ENCODE results near the gene TRAPPC5.

TRAPPC5 gene

GRCh38 chr19:7677669-7678311, 2.8 kb upstream of the TRAPPC5 start:
- DNase-seq = peak; percentile 45

DNA sequence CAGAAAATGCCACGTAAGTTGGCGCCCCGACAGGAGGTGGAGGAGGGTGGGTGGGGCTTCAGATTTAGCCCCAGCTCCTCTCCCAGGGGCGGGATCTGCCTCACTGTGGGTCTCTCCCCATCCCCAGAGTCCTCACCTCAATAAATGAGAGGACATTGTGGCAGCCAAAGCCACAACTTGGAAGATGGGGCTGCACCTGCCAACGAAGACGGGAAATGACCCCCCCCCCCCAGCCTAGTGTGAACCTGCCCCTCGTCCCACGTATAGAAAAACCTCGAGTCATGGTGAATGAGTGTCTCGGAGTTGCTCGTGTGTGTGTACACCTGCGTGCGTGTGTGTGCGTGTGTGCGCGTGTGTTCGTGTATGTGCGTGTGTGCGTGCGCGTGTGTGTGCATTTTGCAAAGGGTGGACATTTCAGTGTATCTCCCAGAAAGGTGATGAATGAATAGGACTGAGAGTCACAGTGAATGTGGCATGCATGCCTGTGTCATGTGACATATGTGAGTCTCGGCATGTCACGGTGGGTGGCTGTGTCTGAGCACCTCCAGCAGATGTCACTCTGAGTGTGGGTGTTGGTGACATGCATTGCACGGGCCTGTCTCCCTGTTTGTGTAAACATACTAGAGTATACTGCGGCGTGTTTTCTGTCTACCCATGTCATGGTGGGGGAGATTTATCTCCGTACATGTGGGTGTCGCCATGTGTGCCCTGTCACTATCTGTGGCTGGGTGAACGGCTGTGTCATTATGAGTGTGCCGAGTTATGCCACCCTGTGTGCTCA, 1.5 kb upstream of the TRAPPC5 start:
- DNase-seq = peak; percentile 67

DNA sequence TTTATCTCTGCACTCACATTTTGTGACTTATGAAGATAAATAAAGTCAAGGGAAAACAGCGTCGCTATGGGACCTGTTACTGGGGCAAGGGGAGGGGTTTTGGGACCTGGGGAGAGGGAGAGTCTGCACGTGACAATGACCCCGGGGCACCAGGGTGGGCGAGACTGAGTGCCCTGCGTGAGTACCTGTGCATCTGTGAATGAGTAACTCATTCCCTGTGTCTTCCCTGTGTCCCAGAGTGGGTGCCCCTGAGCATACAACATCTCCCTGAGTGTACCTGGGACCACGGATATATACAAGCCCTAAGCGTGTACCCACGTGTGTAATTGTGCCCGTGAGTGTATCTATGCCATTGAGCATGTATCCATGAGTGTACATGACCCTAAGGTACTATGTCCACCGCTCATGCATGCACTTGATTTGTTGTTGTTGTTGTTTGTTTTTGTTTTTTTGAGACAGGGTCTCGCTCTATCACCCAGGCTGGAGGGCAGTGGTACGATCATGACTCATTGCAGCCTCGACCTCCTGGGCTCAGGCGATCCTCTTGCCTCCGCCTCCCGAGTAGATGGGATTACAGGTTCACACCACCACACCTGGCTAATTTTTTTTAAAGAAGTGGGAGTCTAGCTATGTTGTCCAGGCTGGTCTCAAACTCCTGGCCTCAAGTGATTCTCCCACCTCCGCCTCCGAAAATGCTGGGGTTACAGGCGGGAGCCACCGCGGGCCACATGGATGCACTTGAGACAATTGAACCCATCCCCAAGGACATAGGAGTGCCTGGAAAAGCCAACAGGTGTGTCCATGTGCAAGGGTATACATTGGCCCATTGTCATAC, 645 bp upstream of the TRAPPC5 start:
- no peak for DNase-seq

DNA sequence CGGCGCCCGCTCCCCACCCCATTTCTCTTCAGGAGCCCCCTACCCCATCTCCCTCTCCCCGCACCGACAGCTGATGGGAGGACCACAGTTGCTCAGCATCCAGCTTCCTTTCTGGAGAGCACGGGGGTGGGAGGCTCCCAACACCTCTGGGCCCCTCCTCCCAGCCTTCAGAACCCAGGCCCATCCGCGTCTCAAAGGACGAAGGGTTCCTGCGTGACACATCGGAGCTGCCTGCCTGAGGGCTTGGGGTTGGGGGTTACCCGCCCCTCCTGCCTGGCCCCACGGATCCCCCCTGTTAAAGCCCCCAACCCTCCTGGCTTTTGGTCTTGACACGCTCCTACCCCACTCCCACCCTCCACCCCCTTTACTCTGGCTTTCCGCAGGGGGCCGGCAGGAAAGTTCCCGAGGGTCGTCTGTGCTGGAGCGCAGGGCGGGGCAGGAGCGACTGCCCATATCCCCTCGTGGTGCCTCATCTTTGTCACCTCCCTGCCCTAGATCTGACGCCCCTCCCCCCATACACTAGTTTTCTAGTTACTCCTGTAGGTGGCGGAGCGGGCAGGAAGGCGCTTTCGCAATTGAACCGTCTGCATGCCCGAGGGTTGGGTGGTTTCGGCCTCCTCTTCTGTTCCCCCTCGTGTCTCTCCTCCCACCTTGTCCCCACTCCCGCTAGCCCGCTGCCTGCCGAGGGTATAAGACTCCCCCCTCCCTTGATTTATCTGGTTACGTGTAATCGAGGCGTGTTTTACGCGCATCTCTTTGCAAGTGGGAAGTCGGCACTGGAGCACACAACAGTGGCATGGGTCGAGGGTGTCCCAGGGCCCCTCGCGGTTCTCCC, 924 bp downstream of the TRAPPC5 start:
- peak; percentile 95 for DNase-seq

GRCh38 chr19:7682175-7682855, 1.7 kb downstream of the TRAPPC5 start:
- DNase-seq = no peak

DNA sequence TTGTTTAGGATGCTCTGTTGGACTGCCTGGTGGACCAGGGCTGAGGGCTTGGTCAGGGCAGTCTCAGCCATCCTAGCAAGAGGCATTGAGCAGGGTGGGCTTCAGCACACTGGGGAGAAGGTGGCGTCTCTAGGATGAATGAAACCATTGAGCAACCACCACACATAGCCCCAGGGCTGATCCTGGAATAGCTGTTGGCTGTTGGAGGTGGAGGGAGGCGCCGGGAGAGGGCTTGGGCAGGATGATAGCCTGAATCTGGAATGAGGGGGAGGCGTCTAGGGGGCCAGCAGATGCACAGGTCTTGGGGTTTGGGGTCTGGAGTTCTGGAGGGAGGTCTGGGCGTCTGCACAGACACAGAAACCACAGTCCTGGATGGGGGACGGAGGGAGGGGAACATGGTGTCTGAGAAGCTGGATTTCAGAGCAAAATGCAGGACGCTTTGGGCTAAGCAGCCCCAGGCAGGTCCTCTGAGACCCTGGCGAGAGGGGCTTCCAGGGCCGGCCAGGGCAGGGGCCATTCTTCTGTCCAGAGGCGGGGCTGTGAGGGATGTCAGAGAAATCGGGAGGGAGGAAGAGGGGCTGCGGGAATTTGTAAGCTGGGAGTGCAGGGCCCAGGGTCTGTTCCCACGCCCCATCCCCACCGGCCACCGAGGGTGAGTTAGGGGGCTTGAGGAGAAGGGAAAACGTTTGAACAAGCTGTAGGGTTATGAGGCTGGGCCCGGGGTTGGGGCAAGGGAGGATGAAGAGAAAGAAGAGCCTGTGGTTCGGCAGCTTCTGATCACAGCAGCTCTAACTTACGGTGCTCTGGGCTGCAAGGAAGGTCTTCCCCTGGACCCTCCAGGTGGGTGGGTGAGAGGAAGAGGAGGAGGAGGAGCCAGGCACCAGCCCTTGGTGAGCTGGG, 5.2 kb downstream of the TRAPPC5 start:
- no peak for DNase-seq

GRCh38 chr19:7687177-7687576, 6.5 kb downstream of the TRAPPC5 start:
- no peak for DNase-seq

DNA sequence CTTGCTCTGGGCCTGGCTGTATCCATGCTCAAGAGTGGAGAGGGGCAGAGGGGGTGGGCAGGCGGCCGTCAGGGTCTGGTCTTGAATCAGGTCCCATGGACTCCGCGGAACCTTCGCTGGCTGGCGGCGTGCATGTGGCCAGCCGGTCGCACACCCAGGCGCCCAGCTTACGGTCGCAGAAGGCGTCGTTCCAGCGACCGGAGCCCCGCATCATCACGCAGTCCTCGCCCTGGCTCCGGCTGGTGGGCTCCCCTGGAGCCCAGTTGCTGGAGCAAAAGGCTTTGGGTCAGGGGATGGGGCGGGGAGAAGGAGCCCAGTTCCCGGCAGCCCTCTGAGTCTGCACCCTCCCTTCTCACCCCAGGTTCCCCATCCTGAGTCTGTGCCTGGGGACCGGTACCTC, 8.5 kb downstream of the TRAPPC5 start:
- no peak for DNase-seq

- no peak for DNase-seq
These were observed 10.2 kb downstream of the TRAPPC5 start for GRCh38 chr19:7690779-7691258.

DNA sequence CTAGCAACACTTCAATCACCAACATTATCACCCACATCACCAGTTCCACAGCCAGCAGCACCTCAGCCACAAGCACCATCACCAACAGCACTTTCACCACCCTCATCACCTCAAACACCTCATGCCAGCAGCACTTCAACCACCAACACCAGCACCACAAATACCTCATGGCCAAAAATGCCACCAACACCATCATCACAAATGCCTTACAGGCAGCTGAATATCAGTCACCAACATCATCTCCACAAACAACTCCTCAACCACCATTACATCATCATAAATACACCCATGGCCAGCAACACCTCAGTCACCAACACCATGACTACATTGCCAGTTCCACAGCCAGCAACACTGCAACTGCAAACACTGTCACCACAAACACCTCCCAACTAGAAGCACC, 10.9 kb downstream of the TRAPPC5 start:
- DNase-seq = no peak

DNA sequence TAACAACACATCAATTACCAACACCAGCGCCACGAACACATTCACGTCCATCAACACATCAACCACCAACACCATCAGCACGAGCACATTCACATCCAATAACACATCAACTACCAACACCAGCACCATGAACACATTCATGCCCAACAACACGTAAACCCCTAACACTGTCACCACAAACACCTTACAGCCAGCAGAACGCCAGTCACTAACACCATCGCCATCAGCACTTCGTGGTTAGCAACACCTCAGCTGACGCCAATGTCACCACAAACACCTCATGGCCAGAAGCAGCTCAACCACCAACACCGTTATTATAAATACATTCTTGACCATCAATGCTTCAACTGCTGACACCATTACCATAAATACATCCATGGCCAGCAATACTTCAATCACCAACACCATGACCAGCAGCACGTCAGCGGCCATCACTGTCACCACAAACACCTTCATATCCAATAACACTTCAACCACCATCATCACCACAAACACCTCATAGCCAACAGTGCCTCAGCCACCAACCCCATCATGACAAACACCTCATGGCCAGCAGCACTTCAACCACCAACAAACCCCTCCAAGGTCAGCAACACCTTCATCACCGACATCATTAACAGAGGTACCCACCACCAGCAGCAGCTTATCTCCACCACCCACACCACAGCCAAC, 11.9 kb downstream of the TRAPPC5 start:
- DNase-seq = no peak

GRCh38 chr19:7694499-7694898, 13.9 kb downstream of the TRAPPC5 start:
- DNase-seq = no peak

DNA sequence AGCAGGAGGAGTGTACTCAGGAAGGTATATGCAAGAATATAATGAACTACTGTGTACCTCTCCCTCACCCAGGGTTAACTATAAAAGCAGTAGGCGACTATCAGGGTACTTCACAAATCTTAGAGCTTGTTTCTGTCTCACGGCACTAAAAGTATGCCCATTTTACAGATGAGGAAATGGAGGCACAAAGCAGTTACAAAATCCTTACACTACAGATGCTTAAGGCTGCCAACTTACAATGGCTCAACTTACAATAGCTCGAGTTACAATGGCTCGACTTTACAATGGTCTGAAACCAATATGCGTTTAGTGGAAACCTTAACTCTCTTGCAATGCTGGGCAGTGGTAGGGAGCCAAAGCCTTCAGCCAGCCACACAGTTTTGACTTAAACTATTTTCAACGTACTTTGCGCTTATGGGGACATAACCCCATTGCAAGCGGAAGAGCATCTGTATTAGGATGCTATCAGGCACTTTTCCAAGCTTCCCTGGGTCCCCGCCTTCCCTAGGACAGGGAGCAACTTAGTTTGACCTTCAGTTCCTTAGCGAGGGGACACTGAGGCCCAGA, 17.2 kb downstream of the TRAPPC5 start:
- DNase-seq = no peak

DNA sequence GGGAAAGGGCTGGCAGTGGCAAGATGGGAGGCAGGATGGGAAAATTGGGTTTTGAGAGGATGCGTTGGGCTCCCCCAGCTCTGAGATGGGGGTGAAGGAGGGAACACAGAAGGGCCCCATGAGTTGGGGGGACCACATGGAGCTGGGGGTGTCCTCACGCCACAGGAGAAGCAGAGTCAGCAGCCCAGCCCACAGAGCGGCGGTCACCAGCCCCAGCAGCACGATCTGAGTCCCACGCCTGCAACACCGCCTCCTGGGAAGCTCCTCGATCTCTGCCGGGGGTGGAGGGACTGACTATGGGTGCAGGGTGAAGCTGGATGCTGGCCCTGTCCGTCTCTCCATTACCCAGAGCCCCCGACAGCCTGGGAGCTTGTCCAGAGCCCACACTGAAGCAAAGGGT, 17.9 kb downstream of the TRAPPC5 start:
- no peak for DNase-seq

DNA sequence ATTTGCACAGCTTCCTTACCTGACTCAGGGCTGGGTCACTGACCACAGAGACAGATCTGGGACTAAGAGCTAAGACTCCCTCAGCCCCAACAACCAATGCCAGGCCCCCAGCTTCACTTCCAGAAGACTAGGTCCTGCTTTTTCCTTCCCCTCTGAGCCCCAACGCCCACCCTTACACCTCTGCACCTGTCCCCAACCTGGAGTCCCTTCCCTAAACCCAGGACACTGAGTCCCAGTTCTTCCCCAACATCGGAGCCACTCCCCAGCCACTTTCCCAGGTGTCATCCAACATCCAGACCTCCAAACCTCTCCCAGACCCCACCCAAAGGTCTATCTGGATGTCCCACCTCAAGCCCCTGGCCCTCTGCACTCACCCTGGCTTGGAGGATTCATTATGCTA, 18.4 kb downstream of the TRAPPC5 start:
- DNase-seq = no peak

DNA sequence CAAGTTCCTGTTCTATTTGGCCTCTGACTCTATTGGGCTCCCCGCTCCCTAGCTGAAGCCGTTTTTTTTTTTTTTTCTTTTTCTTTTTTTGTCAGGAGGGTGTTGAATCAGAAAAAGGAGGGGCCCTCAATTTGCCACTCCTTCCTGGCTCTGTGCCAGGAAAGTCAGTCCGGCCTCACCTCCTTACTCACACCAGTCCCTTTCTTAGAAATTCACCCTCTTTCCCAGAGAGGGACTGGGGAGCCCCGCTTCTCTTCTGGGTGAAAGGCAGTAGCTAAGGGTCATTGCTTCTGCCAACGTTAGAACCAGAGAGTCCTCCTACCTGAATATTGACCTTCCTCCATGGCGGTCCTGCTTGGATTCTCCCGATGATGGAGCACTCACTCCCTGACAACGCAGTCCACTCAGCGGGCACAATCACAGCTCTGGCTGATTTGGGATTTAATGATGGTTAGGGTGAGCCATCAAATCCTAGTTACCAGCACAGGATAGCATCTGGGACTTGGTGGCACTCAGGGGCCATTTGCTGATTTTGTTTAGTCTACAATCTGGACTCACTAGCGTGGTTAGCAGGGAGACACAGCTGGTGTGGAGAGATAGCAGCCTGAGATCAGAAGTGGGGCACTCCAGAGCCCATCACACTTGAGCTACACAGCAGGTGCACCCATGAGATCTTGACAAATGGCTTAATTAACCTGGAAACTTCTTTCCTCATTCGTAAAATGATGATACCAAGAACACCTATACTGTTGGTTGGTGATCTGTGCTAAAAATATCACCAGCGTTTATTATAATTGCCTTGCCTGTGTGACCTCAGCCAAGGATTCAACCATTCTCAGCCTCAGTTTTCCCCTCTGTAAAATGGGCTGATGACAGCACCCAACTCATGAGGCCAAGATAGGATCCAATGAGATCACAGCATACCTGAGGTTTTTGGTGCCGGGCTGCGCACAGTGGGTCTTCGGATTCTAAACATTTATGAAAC, 19.1 kb downstream of the TRAPPC5 start:
- DNase-seq = no peak

- no peak for DNase-seq
These were observed 20.5 kb downstream of the TRAPPC5 start for GRCh38 chr19:7701049-7701653.

Measured in eye (tissue), 1 donor.